ENCODE data around the gene ZBTB47.

Gene ZBTB47

GRCh38 chr3:42691816-42692666 is 38.5 kb downstream of the ZBTB47 start:
- no peak overlapping the region for H3K27ac ChIP-seq (replicated peaks; ENCODE audit: low read length)
- H4K91ac ChIP-seq (ENCODE audit: low read depth, low read length, poor library complexity) = no peak overlapping the region
- no peak overlapping the region for H2AFZ ChIP-seq (ENCODE audit: low read length)
- peak overlapping the region; percentile 23 for H2AK5ac ChIP-seq (ENCODE audit: low read depth, low read length)
- H3K9ac ChIP-seq (ENCODE audit: low read depth, low read length, poor library complexity) = no peak overlapping the region
- H3K4ac ChIP-seq (ENCODE audit: low read length) = no peak overlapping the region
- WGBS, 2 donors (ENCODE audit: extremely low coverage in 2 of 2, insufficient read length in 2 of 2, insufficient replicate concordance in 1 of 2) = no CpG with 5 or more reads among the region's 13 CpGs
- H3K18ac ChIP-seq (ENCODE audit: low read length) = peak overlapping the region; percentile 40
- H4K8ac ChIP-seq (ENCODE audit: low read depth, low read length) = no peak overlapping the region
- no peak overlapping the region for H2BK5ac ChIP-seq (ENCODE audit: low read length)
- no peak for DNase-seq (ENCODE audit: low spot score)
- H2BK12ac ChIP-seq (ENCODE audit: low read length) = no peak overlapping the region
- peaks cover 0 to 31% (median 0%) of the 10 kb centered on the region in 3 experiments for H3K27me3 ChIP-seq (ENCODE audit: control insufficient read depth in 3 of 3, insufficient read depth in 3 of 3, low read depth in 1 of 3, low read length in 3 of 3)
- H3K79me1 ChIP-seq (ENCODE audit: low read depth, low read length) = no peaks in the 10 kb centered on the region
- H2BK15ac ChIP-seq (ENCODE audit: low read length) = no peak overlapping the region
- H3K23ac ChIP-seq (ENCODE audit: low read depth, low read length, poor library complexity) = peak overlapping the region; percentile 21
- no peak overlapping the region for H3K4me2 ChIP-seq (ENCODE audit: insufficient read depth, low read length, poor library complexity, severe bottlenecking)
- no peak overlapping the region for H2BK120ac ChIP-seq (ENCODE audit: low read depth, low read length)
- no peak overlapping the region for H3K4me3 ChIP-seq (ENCODE audit: low read length in 2 of 2)
- H3K14ac ChIP-seq (ENCODE audit: low read length) = no peak overlapping the region
- H3K36me3 ChIP-seq (replicated peaks in 1 of 2; ENCODE audit: control insufficient read depth in 2 of 2, insufficient read depth in 2 of 2, low read length in 2 of 2) = no peaks in the 10 kb centered on the region
- H3K9me3 ChIP-seq (replicated peaks in 1 of 2; ENCODE audit: control insufficient read depth in 2 of 2, insufficient read depth in 1 of 2, low read depth in 1 of 2, low read length in 2 of 2) = no peaks in the 10 kb centered on the region
- peaks cover 0 to 8% of the 10 kb centered on the region in 2 donors for H3K4me1 ChIP-seq (ENCODE audit: control insufficient read depth in 2 of 2, insufficient read depth in 1 of 2, low read depth in 1 of 2, low read length in 2 of 2)

GRCh38 chr3:42692667-42693529 is 39.4 kb downstream of the ZBTB47 start:
- no peak overlapping the region for H3K27ac ChIP-seq (replicated peaks; ENCODE audit: low read length)
- peaks cover 0 to 35% (median 0%) of the 10 kb centered on the region in 3 experiments for H3K27me3 ChIP-seq (ENCODE audit: control insufficient read depth in 3 of 3, insufficient read depth in 3 of 3, low read depth in 1 of 3, low read length in 3 of 3)
- H3K9ac ChIP-seq (ENCODE audit: low read depth, low read length, poor library complexity) = no peak overlapping the region
- DNase-seq (ENCODE audit: low spot score) = no peak
- peaks cover 0 to 8% of the 10 kb centered on the region in 2 donors for H3K4me1 ChIP-seq (ENCODE audit: control insufficient read depth in 2 of 2, insufficient read depth in 1 of 2, low read depth in 1 of 2, low read length in 2 of 2)
- H3K4me2 ChIP-seq (ENCODE audit: insufficient read depth, low read length, poor library complexity, severe bottlenecking) = no peak overlapping the region
- no peak overlapping the region for H3K14ac ChIP-seq (ENCODE audit: low read length)
- H2AFZ ChIP-seq (ENCODE audit: low read length) = no peak overlapping the region
- H2BK120ac ChIP-seq (ENCODE audit: low read depth, low read length) = no peak overlapping the region
- H3K36me3 ChIP-seq (replicated peaks in 1 of 2; ENCODE audit: control insufficient read depth in 2 of 2, insufficient read depth in 2 of 2, low read length in 2 of 2) = no peaks in the 10 kb centered on the region
- H3K23ac ChIP-seq (ENCODE audit: low read depth, low read length, poor library complexity) = peak overlapping the region; percentile 21
- H2BK12ac ChIP-seq (ENCODE audit: low read length) = no peak overlapping the region
- no peaks in the 10 kb centered on the region for H3K9me3 ChIP-seq (replicated peaks in 1 of 2; ENCODE audit: control insufficient read depth in 2 of 2, insufficient read depth in 1 of 2, low read depth in 1 of 2, low read length in 2 of 2)
- H2AK5ac ChIP-seq (ENCODE audit: low read depth, low read length) = peak overlapping the region; percentile 23
- H4K8ac ChIP-seq (ENCODE audit: low read depth, low read length) = no peak overlapping the region
- H3K18ac ChIP-seq (ENCODE audit: low read length) = no peak overlapping the region
- H2BK15ac ChIP-seq (ENCODE audit: low read length) = no peak overlapping the region
- no CpG with 5 or more reads among the region's 17 CpGs for WGBS, 2 donors (ENCODE audit: extremely low coverage in 2 of 2, insufficient read length in 2 of 2, insufficient replicate concordance in 1 of 2)
- H3K4me3 ChIP-seq (ENCODE audit: low read length in 2 of 2) = no peak overlapping the region
- no peaks in the 10 kb centered on the region for H3K79me1 ChIP-seq (ENCODE audit: low read depth, low read length)
- H4K91ac ChIP-seq (ENCODE audit: low read depth, low read length, poor library complexity) = no peak overlapping the region
- H3K4ac ChIP-seq (ENCODE audit: low read length) = no peak overlapping the region
- no peak overlapping the region for H2BK5ac ChIP-seq (ENCODE audit: low read length)

GRCh38 chr3:42693530-42693930 is 40.0 kb downstream of the ZBTB47 start:
- Histone ChIP-seq H3K4me2 (ENCODE audit: insufficient read depth, low read length, poor library complexity, severe bottlenecking) (no peak overlapping the region), H3K9me3 (replicated peaks in 1 of 2; ENCODE audit: control insufficient read depth in 2 of 2, insufficient read depth in 1 of 2, low read depth in 1 of 2, low read length in 2 of 2) (no peaks in the 10 kb centered on the region), H4K91ac (ENCODE audit: low read depth, low read length, poor library complexity) (no peak overlapping the region), H2BK120ac (ENCODE audit: low read depth, low read length) (no peak overlapping the region), H2AK5ac (ENCODE audit: low read depth, low read length) (no peak overlapping the region), H3K18ac (ENCODE audit: low read length) (no peak overlapping the region), H3K36me3 (replicated peaks in 1 of 2; ENCODE audit: control insufficient read depth in 2 of 2, insufficient read depth in 2 of 2, low read length in 2 of 2) (no peaks in the 10 kb centered on the region), H3K4me1 (ENCODE audit: control insufficient read depth in 2 of 2, insufficient read depth in 1 of 2, low read depth in 1 of 2, low read length in 2 of 2) (peaks cover 0 to 8% of the 10 kb centered on the region in 2 donors), H2AFZ (ENCODE audit: low read length) (no peak overlapping the region), H3K4ac (ENCODE audit: low read length) (no peak overlapping the region), H2BK12ac (ENCODE audit: low read length) (no peak overlapping the region), H2BK5ac (ENCODE audit: low read length) (no peak overlapping the region), H3K23ac (ENCODE audit: low read depth, low read length, poor library complexity) (no peak overlapping the region), H3K27me3 (ENCODE audit: control insufficient read depth in 3 of 3, insufficient read depth in 3 of 3, low read depth in 1 of 3, low read length in 3 of 3) (peaks cover 0 to 41% (median 0%) of the 10 kb centered on the region in 3 experiments), H3K14ac (ENCODE audit: low read length) (no peak overlapping the region), H3K79me1 (ENCODE audit: low read depth, low read length) (no peaks in the 10 kb centered on the region), H3K9ac (ENCODE audit: low read depth, low read length, poor library complexity) (no peak overlapping the region), H3K27ac (replicated peaks; ENCODE audit: low read length) (no peak overlapping the region), H4K8ac (ENCODE audit: low read depth, low read length) (no peak overlapping the region), H2BK15ac (ENCODE audit: low read length) (no peak overlapping the region), H3K4me3 (ENCODE audit: low read length in 2 of 2) (no peak overlapping the region)
- DNase-seq (ENCODE audit: low spot score) = no peak
- no CpG with 5 or more reads among the region's 4 CpGs for WGBS, 2 donors (ENCODE audit: extremely low coverage in 2 of 2, insufficient read length in 2 of 2, insufficient replicate concordance in 1 of 2)

- DNase-seq (ENCODE audit: low spot score) = no peak
- no peak overlapping the region for H3K4me2 ChIP-seq (ENCODE audit: insufficient read depth, low read length, poor library complexity, severe bottlenecking)
- no peak overlapping the region for H3K14ac ChIP-seq (ENCODE audit: low read length)
- H4K91ac ChIP-seq (ENCODE audit: low read depth, low read length, poor library complexity) = no peak overlapping the region
- H3K9me3 ChIP-seq (replicated peaks in 1 of 2; ENCODE audit: control insufficient read depth in 2 of 2, insufficient read depth in 1 of 2, low read depth in 1 of 2, low read length in 2 of 2) = no peaks in the 10 kb centered on the region
- peaks cover 0 to 48% (median 0%) of the 10 kb centered on the region in 3 experiments for H3K27me3 ChIP-seq (ENCODE audit: control insufficient read depth in 3 of 3, insufficient read depth in 3 of 3, low read depth in 1 of 3, low read length in 3 of 3)
- no peak overlapping the region for H2BK5ac ChIP-seq (ENCODE audit: low read length)
- H2BK120ac ChIP-seq (ENCODE audit: low read depth, low read length) = no peak overlapping the region
- H3K79me1 ChIP-seq (ENCODE audit: low read depth, low read length) = no peaks in the 10 kb centered on the region
- H2AFZ ChIP-seq (ENCODE audit: low read length) = no peak overlapping the region
- no peak overlapping the region for H3K4me3 ChIP-seq (ENCODE audit: low read length in 2 of 2)
- H3K9ac ChIP-seq (ENCODE audit: low read depth, low read length, poor library complexity) = no peak overlapping the region
- H2AK5ac ChIP-seq (ENCODE audit: low read depth, low read length) = no peak overlapping the region
- no peak overlapping the region for H2BK12ac ChIP-seq (ENCODE audit: low read length)
- no peak overlapping the region for H2BK15ac ChIP-seq (ENCODE audit: low read length)
- no peak overlapping the region for H3K18ac ChIP-seq (ENCODE audit: low read length)
- H3K27ac ChIP-seq (replicated peaks; ENCODE audit: low read length) = no peak overlapping the region
- H3K36me3 ChIP-seq (replicated peaks in 1 of 2; ENCODE audit: control insufficient read depth in 2 of 2, insufficient read depth in 2 of 2, low read length in 2 of 2) = no peaks in the 10 kb centered on the region
- H4K8ac ChIP-seq (ENCODE audit: low read depth, low read length) = no peak overlapping the region
- H3K4me1 ChIP-seq (ENCODE audit: control insufficient read depth in 2 of 2, insufficient read depth in 1 of 2, low read depth in 1 of 2, low read length in 2 of 2) = peaks cover 0 to 7% of the 10 kb centered on the region in 2 donors
- no peak overlapping the region for H3K23ac ChIP-seq (ENCODE audit: low read depth, low read length, poor library complexity)
- H3K4ac ChIP-seq (ENCODE audit: low read length) = no peak overlapping the region
Observed at GRCh38 chr3:42694366-42694765, 40.9 kb downstream of the ZBTB47 start.

All from neuronal stem cell (in vitro differentiated cells).